Hepatocyte (in vitro differentiated cells): ENCODE data around the gene WNT3A. TPM values are rescaled to one million over a fixed set of nuclear protein-coding genes. Genes with fewer than 3 reads are reported as not detected.

Source experiments
- DNase-seq: peaks from one replicate; pipeline ENCODE4 v3.0.0-alpha.2; 2016; ENCODE audit warnings: low spot score
- H2AFZ ChIP-seq: fragments of 200-600 bp; sonication (generic); 2 replicates; pipeline ENCODE4 v1.6.0; 2016; ENCODE audit warnings: antibody characterized with exemption, mild to moderate bottlenecking
- H3K27ac ChIP-seq: fragments of 200-600 bp; sonication (generic); 2 replicates; pipeline ENCODE4 v1.5.1; 2016; ENCODE audit warnings: mild to moderate bottlenecking
- H3K27me3 ChIP-seq: fragments of 200-600 bp; sonication (generic); 2 replicates; pipeline ENCODE4 v1.6.1; 2016
- H3K36me3 ChIP-seq: fragments of 200-600 bp; sonication (generic); replicated peaks from 2 replicates; pipeline ENCODE4 v1.5.1; 2016; ENCODE audit warnings: low read depth; ENCODE audit not compliant: insufficient read depth
- H3K4me1 ChIP-seq: fragments of 200-600 bp; sonication (generic); 2 replicates; pipeline ENCODE4 v1.5.1; 2016; ENCODE audit warnings: mild to moderate bottlenecking, moderate library complexity; ENCODE audit not compliant: insufficient read depth
- H3K4me2 ChIP-seq: fragments of 200-600 bp; sonication (generic); 2 replicates; pipeline ENCODE4 v1.6.0; 2016
- H3K4me3 ChIP-seq: fragments of 200-600 bp; sonication (generic); 2 replicates; pipeline ENCODE4 v1.5.1; 2016; ENCODE audit warnings: mild to moderate bottlenecking
- H3K79me2 ChIP-seq: fragments of 200-600 bp; sonication (generic); 2 replicates; pipeline ENCODE4 v1.6.0; 2017; ENCODE audit warnings: mild to moderate bottlenecking
- H3K9me2 ChIP-seq: fragments of 200-600 bp; sonication (generic); replicated peaks from 2 replicates; pipeline ENCODE4 v1.6.0; 2017; ENCODE audit warnings: mild to moderate bottlenecking; ENCODE audit not compliant: insufficient read depth
- H3K9me3 ChIP-seq: fragments of 200-600 bp; sonication (generic); 2 replicates; pipeline ENCODE4 v1.5.1; 2016; ENCODE audit warnings: low read depth, mild to moderate bottlenecking
- H4K20me1 ChIP-seq: fragments of 200-600 bp; sonication (generic); 2 replicates; pipeline ENCODE4 v1.6.0; 2016; ENCODE audit warnings: mild to moderate bottlenecking; ENCODE audit not compliant: insufficient read depth, poor library complexity, severe bottlenecking
- CTCF ChIP-seq: fragments of 200-600 bp; sonication (generic); IDR thresholded peaks from 2 replicates; pipeline ENCODE4 v1.5.1; 2016; ENCODE audit warnings: antibody characterized with exemption, mild to moderate bottlenecking; ENCODE audit not compliant: poor library complexity
- EZH2 ChIP-seq: fragments of 200-600 bp; sonication (generic); IDR thresholded peaks from 2 replicates; pipeline ENCODE4 v1.6.1; 2016; ENCODE audit warnings: antibody characterized with exemption, mild to moderate bottlenecking, borderline replicate concordance
- EZH2phosphoT487 ChIP-seq: fragments of 200-600 bp; sonication (generic); IDR thresholded peaks from one replicate; pipeline ENCODE4 v1.6.1; 2018; ENCODE audit warnings: antibody characterized with exemption, mild to moderate bottlenecking, low read depth, moderate library complexity; ENCODE audit not compliant: unreplicated experiment, severe bottlenecking
- WGBS: methylation state at CpG from one replicate; pipeline ENCODE4 v1.1.6; 2016; ENCODE audit warnings: low lambda C conversion rate; ENCODE audit errors: missing lambda C conversion rate; 5-methylcytosine and 5-hydroxymethylcytosine counted together
- polyA plus RNA-seq: library from polyadenylated mRNA; unstranded; fragments of >200 nt; fragmentation: Nextera tagmentation; extraction: Ambion mirVana; gene quantifications from 2 replicates; pipeline ENCODE4 v1.2.1, GENCODE V29; 2016
- total RNA-seq: library from RNA; depleted of rRNA; stranded (reverse); fragments of >200 nt; gene quantifications from 2 replicates; pipeline ENCODE4 v1.2.3, GENCODE V29; 2014

The WNT3A gene
- total and polyA plus RNA-seq, 2 experiments from 2014 or later = 0.03 TPM; not detected in 1

- no peak overlapping the region for H3K27ac ChIP-seq
- no peaks in the 10 kb centered on the region for H3K27me3 ChIP-seq
- WGBS = 97% methylated on average over 13 of the region's 13 CpGs
- no peak overlapping the region for H2AFZ ChIP-seq
- H3K4me3 ChIP-seq = no peak overlapping the region
- H3K36me3 ChIP-seq = no peaks in the 10 kb centered on the region
- H3K9me3 ChIP-seq = peaks cover 8% of the 10 kb centered on the region
- H3K4me1 ChIP-seq = peaks cover 21% of the 10 kb centered on the region
- no peak overlapping the region for H3K4me2 ChIP-seq
- no peak for DNase-seq
- H3K79me2 ChIP-seq = peaks cover 99% of the 10 kb centered on the region
- H4K20me1 ChIP-seq = peaks cover 100% of the 10 kb centered on the region
- TF ChIP-seq EZH2phosphoT487 (no peak), EZH2 (no peak), CTCF (no peak)
- no peaks in the 10 kb centered on the region for H3K9me2 ChIP-seq
Observed at GRCh38 chr1:228094432-228095016, 87.7 kb downstream of the WNT3A start.

GRCh38 chr1:228095161-228095560 lies 88.4 kb downstream of the WNT3A start:
- H3K4me2 ChIP-seq = no peak overlapping the region
- no peaks in the 10 kb centered on the region for H3K9me2 ChIP-seq
- peaks cover 98% of the 10 kb centered on the region for H4K20me1 ChIP-seq
- no peak overlapping the region for H3K4me3 ChIP-seq
- H3K27me3 ChIP-seq = no peaks in the 10 kb centered on the region
- peaks cover 98% of the 10 kb centered on the region for H3K79me2 ChIP-seq
- DNase-seq = no peak
- no peaks in the 10 kb centered on the region for H3K36me3 ChIP-seq
- 98% methylated on average over 4 of the region's 4 CpGs for WGBS
- no peak overlapping the region for H2AFZ ChIP-seq
- no peak for TF ChIP-seq EZH2
- no peak for TF ChIP-seq EZH2phosphoT487
- no peak for TF ChIP-seq CTCF
- peaks cover 8% of the 10 kb centered on the region for H3K9me3 ChIP-seq
- no peak overlapping the region for H3K27ac ChIP-seq
- peaks cover 15% of the 10 kb centered on the region for H3K4me1 ChIP-seq

- H3K79me2 ChIP-seq = peaks cover 98% of the 10 kb centered on the region
- H3K4me2 ChIP-seq = no peak overlapping the region
- H2AFZ ChIP-seq = no peak overlapping the region
- H3K9me3 ChIP-seq = peaks cover 8% of the 10 kb centered on the region
- no peak overlapping the region for H3K27ac ChIP-seq
- no peaks in the 10 kb centered on the region for H3K9me2 ChIP-seq
- 95% methylated on average over 8 of the region's 8 CpGs for WGBS
- no peak overlapping the region for H3K4me3 ChIP-seq
- no peak for DNase-seq
- H3K27me3 ChIP-seq = no peaks in the 10 kb centered on the region
- peaks cover 98% of the 10 kb centered on the region for H4K20me1 ChIP-seq
- TF ChIP-seq EZH2 (no peak), CTCF (no peak), EZH2phosphoT487 (no peak)
- H3K36me3 ChIP-seq = no peaks in the 10 kb centered on the region
- peaks cover 7% of the 10 kb centered on the region for H3K4me1 ChIP-seq
Observed at GRCh38 chr1:228095938-228096337, 89.1 kb downstream of the WNT3A start.
